Esophagus mucosa (tissue), 1 donor: ENCODE measurements around the gene BICDL1. TPM values are rescaled to one million over a fixed set of nuclear protein-coding genes. Genes with fewer than 3 reads are reported as not detected.

Experiments
- ATAC-seq: fragments of 200-7000 bp; cut with Tn5 transposase; one replicate; pipeline ENCODE4 v1.9.1; 2020
- total RNA-seq: library from RNA; stranded (reverse); gene quantifications from one replicate; pipeline ENCODE4 v1.2.4, GENCODE V29; 2023
- donor health status: DM: yes; HTN: yes; CAD: no.

The BICDL1 gene
- total RNA-seq, 1 donor from 2014 or later = 32.6 TPM

GRCh38 chr12:120081641-120082040 lies 92.6 kb downstream of the BICDL1 start:
- ATAC-seq = no peak

GRCh38 chr12:120085920-120086645 lies 97.0 kb downstream of the BICDL1 start:
- no peak for ATAC-seq

DNA sequence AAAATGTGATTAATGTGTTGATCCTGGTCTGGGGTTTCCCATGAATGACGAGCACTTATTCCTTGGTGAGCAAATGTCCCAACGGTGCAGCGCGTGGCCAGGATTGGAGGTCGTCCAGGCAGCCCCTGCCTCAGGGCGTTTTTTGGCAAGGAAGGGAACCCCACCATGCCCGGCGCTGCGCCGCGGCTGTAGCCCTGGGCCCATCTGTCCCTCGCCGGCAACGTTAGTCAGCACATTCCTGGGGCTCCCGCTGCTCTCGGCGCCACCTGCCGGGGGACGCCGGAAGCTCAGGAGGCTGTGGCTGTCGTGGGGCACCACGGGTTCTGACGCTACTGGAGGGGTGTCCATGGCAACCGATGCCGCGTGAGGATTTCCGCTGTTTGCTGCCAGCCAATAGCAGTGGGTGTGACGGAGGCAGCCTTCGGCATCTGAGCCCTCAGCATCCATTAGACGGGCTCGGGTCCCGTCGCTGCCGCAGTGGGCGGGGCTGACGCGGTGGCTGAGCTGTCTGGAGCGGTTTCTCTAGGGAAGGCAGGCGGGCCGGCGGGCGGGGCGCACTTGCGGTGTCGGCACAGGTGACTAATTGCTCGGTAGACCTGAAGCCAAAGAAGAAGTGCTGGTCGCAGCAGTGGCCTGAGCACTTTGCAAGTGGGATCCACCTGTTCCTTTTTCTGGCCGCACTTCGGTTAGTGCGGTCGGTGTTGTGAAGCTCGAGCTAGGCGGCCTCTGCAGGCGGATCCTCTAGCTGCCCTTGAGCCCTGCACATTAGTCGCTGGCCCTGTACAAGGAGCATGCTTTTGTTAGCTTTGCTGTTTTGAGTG lies 98.0 kb downstream of the BICDL1 start:
- ATAC-seq = peak; percentile 96

DNA sequence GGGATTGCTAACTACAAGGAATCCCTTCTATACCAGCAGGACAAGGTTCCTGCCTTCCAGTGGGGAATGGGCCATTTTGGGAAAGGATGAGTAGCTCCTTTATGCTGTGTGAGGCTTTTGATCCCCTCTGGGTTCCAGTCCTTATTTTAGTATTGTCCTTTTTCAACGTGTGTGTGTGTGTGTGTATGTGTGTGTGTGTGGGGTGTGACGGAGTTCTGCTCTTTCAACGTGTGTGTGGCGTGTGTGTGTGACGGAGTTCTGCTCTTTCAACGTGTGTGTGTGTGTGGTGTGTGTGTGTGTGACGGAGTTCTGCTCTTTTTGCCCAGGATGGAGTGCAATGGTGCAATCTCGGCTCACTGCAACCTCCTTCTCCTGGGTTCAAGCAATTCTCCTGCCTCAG lies 100.1 kb downstream of the BICDL1 start:
- ATAC-seq = no peak

GRCh38 chr12:120089796-120090195 lies 100.8 kb downstream of the BICDL1 start:
- no peak for ATAC-seq

DNA sequence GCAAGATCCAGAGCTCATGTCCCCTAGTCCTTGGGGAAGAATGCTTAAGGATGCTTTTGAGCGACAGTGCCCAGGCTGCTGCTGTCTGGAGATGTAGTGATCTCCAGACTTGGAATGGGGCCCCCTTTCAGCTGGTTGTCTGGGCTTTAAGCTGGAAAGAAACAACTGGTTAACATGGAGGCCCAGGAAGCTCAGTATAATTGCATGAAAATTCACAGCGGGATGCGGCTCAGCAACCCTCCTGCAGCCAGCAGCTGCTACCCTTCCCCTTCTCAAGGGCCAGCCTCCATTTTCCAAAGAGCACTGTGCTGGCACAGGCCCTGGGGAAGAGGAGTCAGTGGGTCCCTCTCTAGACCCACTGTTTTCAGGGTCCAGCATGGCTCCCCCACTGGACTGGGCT lies 101.2 kb downstream of the BICDL1 start:
- ATAC-seq = no peak

GRCh38 chr12:120090626-120091295 lies 101.7 kb downstream of the BICDL1 start:
- no peak for ATAC-seq

- ATAC-seq = no peak
Measured at GRCh38 chr12:120091371-120092090, 102.5 kb downstream of the BICDL1 start.

DNA sequence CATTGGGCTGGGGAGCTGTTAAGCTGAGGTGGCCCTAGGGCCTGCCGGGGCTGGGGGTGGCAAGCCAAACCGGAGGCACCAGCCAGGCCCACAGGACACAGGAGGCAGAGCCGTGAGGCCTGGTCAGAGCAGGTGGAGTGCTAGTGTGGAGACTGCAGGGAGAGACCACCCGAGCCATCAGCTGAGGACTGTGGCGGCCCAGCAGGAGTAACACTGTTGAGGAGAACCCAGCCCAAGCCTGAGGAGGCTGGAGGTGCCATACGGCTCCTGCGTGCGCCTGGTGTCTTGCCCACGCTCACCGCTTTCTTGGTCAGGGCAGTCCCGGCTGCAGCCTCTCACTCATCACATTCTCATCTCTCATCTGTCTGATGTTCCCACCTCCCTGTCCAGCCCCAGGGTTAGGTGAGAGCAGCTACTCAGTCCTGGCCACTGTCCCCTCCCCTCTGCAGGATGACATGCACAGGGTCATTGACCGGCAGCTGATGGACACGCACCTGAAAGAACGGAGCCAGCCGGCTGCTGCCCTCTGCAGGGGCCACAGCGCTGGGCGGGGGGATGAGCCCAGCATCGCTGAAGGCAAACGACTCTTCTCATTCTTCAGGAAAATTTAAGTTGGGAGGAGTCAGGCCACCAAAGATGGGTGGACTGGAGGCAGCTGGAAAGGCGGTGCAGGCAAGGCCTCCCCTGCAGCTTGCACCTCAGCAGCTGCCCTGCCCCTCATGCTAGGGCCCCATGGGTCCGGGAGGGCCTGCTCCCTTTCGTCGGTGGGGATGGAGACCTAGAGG lies 103.7 kb downstream of the BICDL1 start:
- ATAC-seq = no peak

- peak; percentile 1 for ATAC-seq
Measured at GRCh38 chr12:120093336-120093591, 104.2 kb downstream of the BICDL1 start.

DNA sequence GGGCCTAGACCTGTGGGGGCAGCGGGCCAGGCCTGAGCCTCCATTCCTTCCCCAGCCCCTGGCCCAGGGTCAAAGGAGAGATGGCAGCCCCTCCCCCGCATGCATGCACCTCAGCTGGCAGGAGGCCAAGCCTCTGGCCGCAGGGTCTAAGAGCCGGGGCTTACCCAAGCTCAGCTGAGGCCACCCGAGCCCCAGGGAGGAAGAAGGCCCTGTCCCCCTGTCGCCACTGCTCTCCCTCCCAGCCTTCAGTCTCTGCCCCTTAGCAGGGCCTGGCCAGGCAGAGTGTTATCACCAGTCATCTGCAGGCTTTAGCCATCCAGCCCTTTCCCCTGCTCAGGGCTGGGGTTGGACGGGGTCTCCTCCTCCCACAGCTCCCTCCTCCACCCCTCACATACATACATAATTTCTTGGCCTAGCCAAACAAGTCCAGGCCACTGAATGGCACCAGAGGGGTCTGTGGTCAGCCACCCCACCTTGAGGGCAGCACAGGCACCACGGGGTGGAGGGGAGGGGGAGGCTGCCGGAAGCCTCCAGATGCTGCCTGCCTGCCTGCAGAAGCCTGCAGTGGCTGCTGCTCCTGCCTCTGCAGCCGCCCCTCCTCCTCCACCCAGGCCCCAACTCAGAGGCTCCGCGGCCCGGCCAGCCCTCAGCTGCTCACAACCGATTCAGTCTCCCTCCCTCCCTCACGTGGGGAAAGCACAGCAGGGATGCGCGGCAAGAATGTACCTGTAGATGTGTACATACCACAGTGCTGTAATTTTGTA lies 104.7 kb downstream of the BICDL1 start:
- peak; percentile 6 for ATAC-seq

DNA sequence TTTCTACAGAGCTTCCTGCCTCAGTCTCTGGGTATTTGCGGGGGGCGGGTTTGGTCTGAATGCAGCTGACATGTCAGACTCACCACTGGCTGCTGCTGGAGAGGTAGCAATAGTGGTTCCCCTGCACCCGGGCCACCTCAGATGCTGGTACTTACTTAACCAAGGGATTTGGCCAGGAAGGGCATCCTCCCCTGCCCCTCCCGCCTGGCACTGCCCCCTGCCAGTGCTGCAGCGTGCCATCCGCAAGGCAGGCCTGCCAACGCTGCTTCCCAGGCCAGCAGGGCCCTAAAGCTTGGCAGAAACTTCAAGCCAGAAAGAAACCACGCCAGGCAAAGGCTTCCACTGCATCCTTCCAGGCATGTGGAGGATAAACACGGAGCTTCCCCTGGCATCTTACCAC lies 105.4 kb downstream of the BICDL1 start:
- no peak for ATAC-seq

DNA sequence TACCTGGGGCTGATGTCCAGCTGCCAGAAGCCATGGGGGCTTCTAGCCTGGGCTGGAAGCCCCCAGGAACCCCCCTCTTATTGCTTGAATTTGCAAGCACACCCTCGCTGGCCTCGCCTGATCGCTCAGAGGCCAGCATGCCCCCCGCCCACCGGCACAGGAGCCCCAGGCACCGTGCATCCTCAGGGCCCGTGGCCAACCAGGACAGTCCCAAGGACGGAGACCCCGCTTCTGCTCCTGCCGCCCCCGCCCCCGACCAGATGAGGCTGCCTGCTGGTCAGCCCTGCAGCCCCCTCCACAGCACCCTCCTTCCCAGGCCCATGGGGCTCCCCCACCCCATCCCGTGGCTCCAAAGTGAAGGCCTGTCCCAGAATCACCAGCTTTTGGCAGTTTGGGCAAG lies 106.3 kb downstream of the BICDL1 start:
- ATAC-seq = no peak

- ATAC-seq = no peak
Measured at GRCh38 chr12:120095736-120096135, 106.7 kb downstream of the BICDL1 start.

DNA sequence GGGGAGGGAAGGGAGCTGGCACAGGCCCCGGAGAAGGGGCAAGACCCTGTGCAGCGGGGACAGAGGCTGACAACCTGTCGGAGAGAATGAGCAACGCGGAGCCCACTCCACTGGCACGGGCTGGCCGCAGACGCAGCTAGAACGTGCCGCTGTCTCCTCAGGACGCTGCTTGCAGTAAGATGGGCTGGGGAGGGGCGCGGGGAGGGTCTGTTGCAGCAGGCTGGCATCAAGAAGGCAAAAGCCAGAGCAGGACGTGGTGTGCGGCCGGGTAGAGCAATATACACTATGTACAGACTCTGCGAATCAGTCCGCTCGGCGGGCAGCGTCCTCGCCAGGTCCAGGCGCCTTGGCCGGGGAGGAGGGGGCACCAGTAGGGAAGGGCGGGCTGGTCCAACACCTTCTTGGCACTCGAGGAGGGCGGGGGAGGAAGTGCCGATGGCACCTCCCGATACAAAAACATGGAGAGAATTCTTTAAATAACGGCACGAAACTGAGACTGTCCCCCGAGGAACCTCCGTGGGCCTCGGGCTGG lies 107.7 kb downstream of the BICDL1 start:
- ATAC-seq = no peak

DNA sequence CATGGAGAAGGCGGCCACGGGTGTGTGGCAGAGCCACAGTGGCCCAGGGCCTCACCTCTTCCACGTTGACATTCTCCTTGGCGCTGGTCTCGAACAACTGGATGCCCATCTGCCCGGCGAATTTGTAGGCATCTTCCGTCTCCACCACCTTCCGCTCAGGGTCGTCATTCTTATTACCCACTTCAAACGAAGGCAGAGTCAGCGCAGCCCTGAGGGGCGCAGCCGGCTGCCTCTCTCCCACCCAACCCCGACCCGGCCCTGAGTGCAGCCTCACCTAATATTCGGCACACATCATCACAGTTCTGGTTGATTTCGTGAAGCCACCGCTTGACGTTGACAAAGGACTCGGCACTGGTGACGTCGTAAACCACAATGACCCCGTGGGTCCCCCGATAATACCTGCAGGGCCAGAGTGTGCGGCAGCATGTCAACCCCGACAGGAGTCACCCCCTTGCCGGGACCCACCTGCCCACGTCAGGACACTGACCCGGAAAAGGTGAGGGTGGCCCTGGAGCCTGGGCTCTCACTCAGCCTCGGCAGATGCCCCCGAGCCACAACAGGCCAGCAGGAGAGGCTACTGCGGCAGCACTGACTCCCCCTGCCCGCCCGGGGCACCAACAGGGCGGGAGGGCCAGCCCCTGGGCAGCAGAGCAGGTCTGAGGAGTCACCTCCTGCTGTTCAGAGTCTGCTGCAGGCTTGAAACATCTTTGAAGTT lies 109.9 kb downstream of the BICDL1 start:
- ATAC-seq = no peak

- ATAC-seq = no peak
Measured at GRCh38 chr12:120099738-120100137, 110.7 kb downstream of the BICDL1 start.

DNA sequence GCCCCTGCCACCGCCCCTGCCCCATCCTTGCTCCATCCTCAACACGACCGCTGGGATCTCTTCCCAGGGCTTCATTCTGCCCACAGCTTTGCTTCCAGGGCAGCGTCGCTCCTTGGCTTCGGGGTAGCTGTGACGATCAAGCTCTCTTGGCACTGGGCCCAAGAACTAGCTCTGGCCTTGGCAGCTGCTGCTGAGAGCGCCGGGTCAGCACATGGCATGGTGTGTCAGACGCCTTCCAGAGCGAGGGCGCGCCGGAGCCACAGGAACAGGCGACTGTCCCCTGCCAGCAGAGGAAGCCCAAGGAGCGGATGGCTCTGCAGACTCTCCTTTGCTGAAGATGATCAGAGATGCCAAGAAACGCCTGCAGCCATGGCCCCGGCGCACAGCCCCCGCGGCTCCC lies 111.6 kb downstream of the BICDL1 start:
- ATAC-seq = peak; percentile 28

- ATAC-seq = no peak
Measured at GRCh38 chr12:120101182-120101581, 112.1 kb downstream of the BICDL1 start.

GRCh38 chr12:120101617-120102016 lies 112.6 kb downstream of the BICDL1 start:
- peak; percentile 73 for ATAC-seq
